ENCODE measurements around the gene UQCC2.

DNA sequence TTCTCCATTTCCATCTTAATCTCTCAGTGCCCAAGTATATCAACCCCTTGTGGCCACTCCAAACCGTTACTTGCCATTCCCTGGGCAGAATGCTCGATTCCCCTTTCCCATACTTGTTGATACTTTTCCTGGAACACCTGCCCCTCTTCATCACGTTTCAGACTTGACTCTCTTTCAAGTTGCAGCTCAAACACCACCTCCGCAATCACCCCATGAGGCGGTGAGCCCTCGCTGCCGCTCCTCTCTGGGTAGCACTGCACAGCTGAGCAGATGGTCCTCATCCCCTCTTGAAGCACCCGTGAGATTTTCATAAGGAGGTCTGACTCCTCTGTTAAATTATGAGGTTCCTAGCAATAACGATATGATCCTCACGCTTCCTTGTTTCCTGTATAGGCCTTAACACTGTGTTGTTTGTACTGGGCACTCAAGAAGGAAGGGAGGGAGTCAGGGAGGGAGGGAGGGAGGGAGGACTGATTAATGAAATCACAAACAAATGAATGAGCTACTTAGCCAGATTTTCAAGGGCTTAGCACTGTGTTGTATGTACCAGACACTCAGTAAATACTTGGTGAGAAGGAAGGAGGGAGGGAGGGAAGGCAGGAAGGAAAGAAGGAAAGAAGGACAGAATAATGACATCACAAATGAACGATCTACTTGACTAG, 8.0 kb upstream of the UQCC2 start:
- TF ChIP-seq, protein P1, sequence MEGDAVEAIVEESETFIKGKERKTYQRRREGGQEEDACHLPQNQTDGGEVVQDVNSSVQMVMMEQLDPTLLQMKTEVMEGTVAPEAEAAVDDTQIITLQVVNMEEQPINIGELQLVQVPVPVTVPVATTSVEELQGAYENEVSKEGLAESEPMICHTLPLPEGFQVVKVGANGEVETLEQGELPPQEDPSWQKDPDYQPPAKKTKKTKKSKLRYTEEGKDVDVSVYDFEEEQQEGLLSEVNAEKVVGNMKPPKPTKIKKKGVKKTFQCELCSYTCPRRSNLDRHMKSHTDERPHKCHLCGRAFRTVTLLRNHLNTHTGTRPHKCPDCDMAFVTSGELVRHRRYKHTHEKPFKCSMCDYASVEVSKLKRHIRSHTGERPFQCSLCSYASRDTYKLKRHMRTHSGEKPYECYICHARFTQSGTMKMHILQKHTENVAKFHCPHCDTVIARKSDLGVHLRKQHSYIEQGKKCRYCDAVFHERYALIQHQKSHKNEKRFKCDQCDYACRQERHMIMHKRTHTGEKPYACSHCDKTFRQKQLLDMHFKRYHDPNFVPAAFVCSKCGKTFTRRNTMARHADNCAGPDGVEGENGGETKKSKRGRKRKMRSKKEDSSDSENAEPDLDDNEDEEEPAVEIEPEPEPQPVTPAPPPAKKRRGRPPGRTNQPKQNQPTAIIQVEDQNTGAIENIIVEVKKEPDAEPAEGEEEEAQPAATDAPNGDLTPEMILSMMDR (conservative IDR thresholded peaks at IDR 0.05): no peak
- TF ChIP-seq ZFX (IDR thresholded peaks at IDR 0.05): no peak

Measured in C4-2B (cell line).